HG02571 (cell line): Measurements from ENCODE around the gene PFKFB4.

ENCODE experiments used
- ATAC-seq: cut with Tn5 transposase; IDR thresholded peaks from one replicate; pipeline ENCODE4 v1.9.1; 2021; ENCODE audit warnings: mild to moderate bottlenecking, moderate library complexity; ENCODE audit not compliant: unreplicated experiment

Gene PFKFB4

DNA sequence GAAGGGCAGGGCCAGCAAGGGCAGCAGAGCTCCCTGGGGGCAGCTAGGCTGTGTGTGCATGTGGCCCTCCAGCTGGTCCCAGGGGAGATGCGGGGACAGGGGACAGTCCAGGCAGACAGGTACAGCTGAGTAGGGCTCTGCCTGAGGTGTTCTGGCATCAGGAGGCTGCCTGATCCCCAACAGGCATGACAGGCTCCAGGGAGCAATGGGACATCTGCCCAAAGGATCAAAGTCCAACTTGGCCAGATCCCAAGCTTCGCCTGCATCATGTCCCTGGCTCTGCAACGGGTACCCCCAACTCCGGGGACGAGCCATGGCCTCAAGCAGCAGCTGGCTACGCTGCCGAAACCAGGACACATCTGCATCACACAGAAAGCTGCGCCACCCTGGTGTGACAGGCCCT lies 88.3 kb downstream of the PFKFB4 start:
- no peak for ATAC-seq
